Measurements from ENCODE around the gene MTLN. TPM values are rescaled to one million over a fixed set of nuclear protein-coding genes. Genes with fewer than 3 reads are reported as not detected.

MTLN gene
- total RNA-seq, 3 donors from 2014 or later = 35.4 to 104 (median 65.0) TPM

- no peak for ATAC-seq
- Mint-ChIP-seq H3K27me3 (ENCODE audit: low read depth) (peaks cover 3% of the 10 kb centered on the region), H3K4me3 (no peak overlapping the region), H3K36me3 (ENCODE audit: insufficient read depth) (no peaks in the 10 kb centered on the region), H3K9me3 (no peaks in the 10 kb centered on the region), H3K4me1 (ENCODE audit: low read depth) (peaks cover 3% of the 10 kb centered on the region)
- DNase-seq = no peak
Observed at GRCh38 chr2:110167326-110168000, 44.9 kb downstream of the MTLN start.

- Mint-ChIP-seq H3K4me3 (no peak overlapping the region), H3K4me1 (ENCODE audit: low read depth) (peaks cover 3% of the 10 kb centered on the region), H3K36me3 (ENCODE audit: insufficient read depth) (no peaks in the 10 kb centered on the region), H3K27me3 (ENCODE audit: low read depth) (peaks cover 4% of the 10 kb centered on the region), H3K9me3 (no peaks in the 10 kb centered on the region)
- no peak for DNase-seq
- ATAC-seq = no peak
Observed at GRCh38 chr2:110166266-110166665, 46.1 kb downstream of the MTLN start.

Other genes starting within 250 kb of the MTLN start
- under 1 TPM; 0.34 to 0.78 (median 0.54) TPM for gene MALL, start 96.7 kb downstream of the MTLN start, total RNA-seq
- 1 to 10 TPM; 1.5 to 2.2 (median 1.8) TPM for gene NPHP1, start 7.5 kb downstream of the MTLN start, total RNA-seq

Measured in activated T-cell treated with anti-CD3 and anti-CD28 coated beads, Interleukin-2, amount 50 U/mL, for 4 hours (primary cell).